Skin of body (tissue), 3 donors: ENCODE data around the gene ERVMER34-1. TPM values are rescaled to one million over a fixed set of nuclear protein-coding genes. Genes with fewer than 3 reads are reported as not detected.

Source experiments
- DNase-seq: peaks from one replicate; lab custom pipeline; 2025; lab: John Stamatoyannopoulos, UW
- small RNA-seq: library from RNA; depleted of rRNA; stranded (forward); fragments of <200 nt; gene quantifications from one replicate; pipeline ENCODE3, GENCODE V24; 2014; ENCODE audit warnings: low replicate concordance
- total RNA-seq: library from RNA; depleted of rRNA; stranded (reverse); fragments of >200 nt; gene quantifications from one replicate; pipeline ENCODE4 v1.2.3, GENCODE V29; 2014

ERVMER34-1 gene
- total RNA-seq, 1 donor from 2014 or later = 0.69 TPM

DNA sequence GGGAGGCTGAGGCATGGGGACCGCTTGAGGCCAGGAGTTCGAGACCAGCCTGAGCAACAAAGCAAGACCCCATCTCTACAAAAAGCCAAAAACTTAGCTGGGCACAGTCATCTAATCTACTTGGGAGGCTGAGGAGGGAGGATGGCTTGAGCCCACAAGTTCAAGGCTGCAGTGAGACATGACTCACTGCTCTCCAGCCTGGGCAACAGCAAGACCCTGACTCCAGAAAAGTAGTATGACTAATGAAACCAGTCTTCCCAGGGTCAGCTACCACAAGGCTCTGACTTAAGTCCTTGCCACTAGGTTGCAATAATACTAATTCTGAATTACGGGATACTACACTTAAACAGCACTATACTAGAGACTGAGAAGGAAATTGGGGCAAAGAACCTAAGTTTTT lies 33.1 kb downstream of the ERVMER34-1 start:
- no peak for DNase-seq

DNA sequence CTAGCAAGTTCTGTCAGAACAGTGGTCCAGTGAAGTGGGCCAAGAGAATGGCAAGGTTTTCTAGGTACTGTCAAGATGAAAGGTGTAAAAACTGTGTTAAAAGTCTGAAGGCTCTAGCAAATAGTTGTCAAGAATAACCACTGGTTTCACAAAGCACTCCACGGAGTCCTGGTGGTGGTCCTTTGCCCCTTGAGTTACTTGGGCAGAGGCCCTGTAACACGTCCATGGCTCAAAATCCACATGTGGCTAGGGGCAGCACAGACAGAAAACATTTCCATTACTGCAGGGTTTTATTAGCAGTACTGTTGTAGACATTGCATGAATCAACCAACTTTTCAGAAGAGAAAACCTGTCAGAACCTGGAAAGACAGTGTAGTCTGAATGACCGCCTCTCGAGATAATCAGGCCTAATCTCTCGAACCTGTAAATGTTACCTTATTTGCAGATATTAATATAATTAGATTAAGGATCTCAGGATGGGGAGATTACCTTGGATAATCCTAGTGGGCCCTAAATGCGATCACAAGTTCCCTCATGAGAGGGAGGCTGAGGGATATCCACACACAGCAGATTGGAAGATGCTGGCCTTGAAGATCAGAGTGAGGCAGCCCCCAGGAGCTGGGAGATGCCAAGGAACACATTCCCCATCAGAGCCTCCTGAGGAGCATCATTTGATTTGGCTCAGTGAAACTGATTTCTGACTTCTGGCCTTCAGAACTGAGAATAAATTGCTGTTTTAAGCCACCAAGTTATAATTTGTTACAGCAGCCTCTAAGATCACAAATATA lies 34.7 kb downstream of the ERVMER34-1 start:
- DNase-seq = no peak

DNA sequence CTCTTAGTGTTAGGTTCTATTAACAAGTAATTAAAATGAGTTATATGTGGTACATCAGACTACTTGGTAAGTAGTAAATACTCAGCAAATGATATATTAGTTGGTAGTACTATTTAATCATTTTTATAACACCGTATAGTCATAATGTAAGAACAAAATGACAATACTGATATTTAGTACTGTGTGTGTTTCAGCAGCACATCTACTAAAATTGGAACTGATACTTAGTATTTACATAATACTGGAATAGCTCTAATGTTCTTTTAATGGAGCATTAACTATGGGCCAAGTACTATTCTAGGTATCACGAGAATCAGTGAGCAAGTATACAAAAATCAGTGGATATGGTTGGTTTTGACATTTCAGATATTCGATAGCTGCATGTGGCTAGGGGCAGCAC lies 35.3 kb downstream of the ERVMER34-1 start:
- DNase-seq = no peak

DNA sequence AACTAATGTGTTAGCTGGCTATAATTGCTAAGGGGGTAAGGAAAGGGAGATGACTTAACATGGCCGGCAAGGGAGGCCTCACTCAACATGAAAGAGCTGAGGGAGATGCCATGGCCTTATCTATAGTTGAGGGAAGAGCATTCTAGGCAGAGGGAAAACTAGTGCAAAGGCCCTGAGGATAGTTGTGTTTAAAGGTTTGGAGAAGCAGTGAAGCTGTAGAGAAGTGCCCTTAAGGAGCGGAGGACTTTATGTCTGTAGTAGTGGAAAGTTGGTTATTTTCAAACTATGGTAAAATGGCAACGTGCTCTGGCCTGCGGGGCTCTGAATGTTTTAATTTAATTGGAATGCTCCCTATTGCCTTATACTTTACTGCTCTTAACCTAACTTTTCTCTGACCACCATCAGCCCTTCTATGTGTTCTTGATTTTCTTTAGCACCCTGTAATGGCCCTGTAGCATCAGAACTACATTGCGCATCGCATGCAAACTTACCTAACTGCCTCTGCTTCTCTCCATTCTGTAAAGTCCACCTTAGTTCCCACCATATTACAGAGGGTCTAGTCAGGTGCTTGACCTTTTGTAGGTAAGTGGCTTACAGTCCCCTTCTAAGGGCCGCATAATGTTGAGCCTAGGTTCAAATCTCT lies 35.8 kb downstream of the ERVMER34-1 start:
- no peak for DNase-seq

DNA sequence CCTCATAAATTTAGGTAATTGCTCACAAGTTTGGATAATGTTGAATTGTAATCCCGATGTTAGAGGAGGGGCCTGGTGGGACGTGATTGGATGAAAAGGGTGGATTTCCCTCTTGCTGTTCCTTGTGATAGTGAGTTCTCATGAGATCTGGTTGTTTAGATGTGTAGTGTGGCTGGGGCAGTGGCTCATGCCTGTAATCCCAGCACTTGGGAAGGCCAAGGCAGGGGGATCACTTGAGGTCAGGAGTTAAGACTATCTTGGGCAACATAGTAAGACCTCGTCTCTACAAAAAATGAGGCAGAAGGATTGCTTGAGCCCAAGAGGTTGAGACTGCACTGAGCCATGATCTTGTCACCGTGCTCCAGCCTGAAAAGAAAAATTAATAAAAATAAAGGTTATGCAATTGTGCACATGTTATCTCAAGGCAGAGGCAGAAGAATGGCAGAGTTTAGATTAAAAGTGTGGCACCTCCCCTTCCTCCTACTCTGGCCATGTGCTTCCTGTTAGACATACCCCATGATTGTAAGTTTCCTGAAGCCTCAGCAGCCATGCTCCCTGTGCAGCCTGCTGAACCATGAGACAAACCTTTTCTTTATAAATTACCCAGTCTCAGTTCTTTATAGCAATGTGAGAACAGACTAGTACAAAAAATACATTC lies 36.5 kb downstream of the ERVMER34-1 start:
- DNase-seq = no peak

DNA sequence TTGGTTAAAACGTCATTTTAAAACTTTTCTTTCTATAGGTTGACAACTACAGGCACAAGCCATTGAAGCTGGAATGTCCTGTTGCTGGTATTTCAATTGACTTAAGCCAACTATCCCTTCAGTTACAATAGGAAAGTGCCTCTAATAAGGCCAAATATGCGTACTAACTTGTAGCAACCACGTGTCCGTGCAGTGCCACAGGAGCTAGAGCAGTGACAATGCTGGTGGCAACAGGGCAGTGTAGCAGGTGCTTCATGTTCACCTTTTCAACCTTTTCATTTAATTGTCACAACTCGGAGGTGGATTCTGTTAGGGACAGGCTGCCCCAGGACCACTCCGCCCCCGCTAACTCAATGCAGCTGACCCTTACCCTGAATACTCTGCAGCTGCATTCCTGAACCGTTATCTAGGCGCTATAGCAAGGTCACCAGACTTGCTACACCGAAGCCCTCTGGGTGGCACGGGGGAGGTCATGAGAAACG lies 37.7 kb downstream of the ERVMER34-1 start:
- DNase-seq = no peak

DNA sequence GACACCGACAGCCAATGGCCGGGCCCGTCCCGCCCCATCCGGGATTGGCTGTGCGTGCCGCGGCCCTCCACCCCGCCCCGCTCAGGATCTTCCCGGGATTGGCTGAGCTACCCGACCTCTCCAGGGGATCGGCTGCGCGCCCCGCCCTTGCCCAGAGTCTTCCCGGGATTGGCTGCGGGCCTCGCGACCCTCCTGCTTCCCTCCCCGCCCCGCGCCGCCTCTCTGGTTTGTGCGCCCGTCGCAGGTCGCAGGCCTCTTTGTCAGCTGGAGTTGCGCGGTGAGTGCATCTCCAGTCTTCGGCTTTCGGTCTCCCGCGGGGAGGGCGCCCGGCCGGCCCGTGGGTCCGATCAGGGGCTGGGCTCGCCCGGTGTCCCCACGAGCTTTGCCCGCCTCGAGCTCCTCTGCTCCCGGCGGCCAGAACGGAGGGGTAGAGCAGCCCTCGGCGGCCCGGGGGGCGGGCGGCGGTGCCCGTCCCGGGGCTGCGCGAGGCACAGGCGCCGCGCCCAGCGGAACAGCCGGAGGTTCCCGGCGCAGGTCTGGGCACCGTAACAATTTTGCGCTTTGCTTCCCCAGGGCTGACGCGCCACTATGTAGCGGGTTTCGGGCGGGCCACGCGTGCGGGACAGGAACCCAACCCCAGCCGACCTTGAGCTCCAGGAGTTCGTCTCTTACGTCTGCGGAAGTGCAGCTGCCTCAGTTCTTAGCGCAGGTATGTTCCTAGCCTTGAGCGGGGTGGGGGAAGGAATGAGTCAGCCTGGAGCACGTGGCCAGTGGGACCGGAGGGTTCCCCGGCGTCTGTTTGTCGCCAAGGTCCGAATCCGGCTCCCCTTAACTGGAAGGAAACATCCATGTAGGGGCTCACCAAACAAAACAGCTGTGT lies 38.7 kb downstream of the ERVMER34-1 start:
- DNase-seq = peak; percentile 94

DNA sequence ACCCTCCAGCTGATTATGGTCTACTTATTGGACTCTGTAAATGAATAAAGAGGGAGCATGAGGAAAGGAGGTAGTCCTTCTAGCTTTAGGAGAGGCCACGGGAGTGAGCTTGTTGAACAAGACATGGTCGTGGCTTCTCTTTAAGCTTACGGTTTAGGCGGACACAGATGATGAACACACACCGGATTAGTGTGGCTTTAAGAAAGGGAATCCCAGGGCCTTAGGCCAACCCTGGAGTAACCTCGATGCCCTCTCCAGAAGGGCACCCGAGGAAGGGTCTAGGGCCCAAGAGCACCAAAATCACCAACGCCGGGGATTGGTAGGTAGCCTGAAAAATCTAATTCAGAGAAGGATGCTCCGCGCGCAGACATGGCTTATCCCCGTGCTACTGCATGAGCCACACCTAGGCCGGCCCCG lies 39.4 kb downstream of the ERVMER34-1 start:
- peak; percentile 32 for DNase-seq

DNA sequence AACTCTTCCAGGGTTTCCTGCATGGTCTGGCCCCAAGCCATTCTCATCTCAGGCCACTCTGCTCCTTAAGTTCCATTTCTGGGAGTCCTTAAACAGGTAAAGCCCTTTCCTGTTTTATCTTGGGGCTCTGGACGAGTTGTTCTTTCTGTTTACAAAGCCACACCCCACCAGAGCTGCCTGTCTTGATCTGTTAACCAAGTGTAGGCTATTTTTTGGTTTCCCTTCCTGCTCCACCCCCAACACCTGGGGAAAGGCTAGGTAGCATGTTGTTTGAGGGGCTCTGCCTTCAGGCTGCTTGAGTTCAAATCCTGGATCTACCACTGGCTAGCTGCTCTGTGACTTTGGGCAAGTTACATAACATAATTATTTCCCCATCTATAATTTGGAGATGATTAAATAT lies 40.0 kb downstream of the ERVMER34-1 start:
- DNase-seq = no peak

DNA sequence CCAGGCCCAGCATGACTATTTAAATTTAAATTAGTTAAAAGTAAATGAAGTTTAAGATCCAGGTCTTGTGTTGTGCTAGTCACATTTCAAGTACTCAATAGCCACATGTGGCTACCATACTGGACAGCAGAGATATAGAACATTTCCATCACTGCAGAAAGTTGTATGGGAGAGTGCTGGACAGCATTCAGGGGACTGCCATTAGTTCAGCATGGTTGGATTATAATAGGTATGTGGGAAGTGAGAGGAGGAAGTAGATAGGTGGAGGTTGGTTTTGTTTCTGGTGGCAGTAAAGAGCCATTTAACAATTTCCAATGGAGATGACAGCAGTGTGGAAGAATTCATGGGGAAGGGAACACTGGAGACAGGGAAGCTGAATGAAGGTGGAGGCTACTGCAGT lies 42.1 kb downstream of the ERVMER34-1 start:
- no peak for DNase-seq

DNA sequence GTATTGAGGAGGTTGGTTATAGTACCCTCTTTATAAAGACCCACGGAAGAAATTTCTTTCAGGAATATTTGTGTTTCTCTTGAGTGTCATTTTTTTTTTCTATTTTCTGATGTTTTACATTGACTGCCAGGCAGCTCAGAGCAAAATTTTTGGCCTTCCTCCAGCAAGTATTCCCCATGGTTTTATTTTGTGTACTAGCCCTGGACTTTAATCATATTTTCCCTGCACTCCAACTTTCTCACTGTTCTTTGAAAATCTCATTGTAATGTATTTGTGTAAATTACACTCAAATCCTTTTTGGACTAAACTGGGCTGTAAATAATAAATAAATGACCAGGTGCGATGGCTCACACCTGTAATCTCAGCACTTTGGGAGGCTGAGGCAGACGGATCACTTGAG lies 46.6 kb downstream of the ERVMER34-1 start:
- DNase-seq = no peak

DNA sequence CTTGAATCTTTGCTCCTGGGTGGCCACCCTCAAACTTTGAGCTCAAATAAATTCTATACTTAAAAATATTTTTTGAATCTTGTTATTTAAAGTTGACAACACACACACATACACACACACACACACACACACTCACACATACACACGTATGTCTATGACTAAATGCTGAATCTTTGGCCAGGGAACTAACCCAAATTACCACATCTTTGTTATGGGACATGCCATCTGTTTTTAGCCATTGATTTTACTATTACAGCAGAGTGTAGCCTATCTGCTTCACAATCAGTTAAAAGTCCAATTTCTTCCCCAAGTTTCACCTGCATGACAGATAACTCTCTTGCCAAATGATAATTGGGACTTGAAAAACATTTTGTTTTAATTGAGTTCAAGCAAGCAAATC lies 47.1 kb downstream of the ERVMER34-1 start:
- DNase-seq = no peak

DNA sequence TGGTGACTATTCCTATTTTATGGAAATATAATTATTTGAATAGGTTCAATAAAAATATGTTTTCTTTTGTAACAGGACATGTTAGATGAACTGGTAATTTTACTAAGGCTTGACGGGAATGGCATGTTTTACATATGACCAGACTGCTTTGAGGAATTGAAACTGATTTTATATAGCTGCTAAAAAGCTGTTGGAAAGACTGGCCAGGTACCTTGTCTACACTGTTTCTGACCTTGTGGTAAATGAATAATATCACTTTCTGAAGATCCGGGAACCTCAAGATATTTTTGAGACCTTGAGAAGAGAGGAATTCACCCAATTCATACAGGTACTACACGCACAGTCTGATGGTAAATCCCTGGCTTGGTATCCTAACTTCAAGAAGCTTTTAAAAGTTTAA lies 50.0 kb downstream of the ERVMER34-1 start:
- DNase-seq = no peak

DNA sequence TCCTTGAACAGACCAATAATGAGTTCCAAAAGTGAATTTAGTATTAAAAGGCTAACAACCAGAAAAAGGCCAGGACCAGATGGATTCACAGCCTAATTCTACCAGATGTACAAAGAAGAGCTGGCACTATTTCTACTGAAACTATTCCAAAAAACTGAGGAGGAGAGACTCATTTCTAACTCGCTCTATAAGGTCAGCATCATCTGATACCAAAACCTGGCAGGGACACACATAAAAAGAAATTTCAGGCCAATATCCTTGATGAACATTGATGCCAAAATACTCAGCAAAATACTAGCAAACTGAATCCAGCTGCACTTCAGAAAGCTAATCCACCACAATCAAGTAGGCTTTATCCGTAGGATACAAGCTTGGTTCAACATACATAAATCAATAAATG lies 56.3 kb downstream of the ERVMER34-1 start:
- peak; percentile 1 for DNase-seq

DNA sequence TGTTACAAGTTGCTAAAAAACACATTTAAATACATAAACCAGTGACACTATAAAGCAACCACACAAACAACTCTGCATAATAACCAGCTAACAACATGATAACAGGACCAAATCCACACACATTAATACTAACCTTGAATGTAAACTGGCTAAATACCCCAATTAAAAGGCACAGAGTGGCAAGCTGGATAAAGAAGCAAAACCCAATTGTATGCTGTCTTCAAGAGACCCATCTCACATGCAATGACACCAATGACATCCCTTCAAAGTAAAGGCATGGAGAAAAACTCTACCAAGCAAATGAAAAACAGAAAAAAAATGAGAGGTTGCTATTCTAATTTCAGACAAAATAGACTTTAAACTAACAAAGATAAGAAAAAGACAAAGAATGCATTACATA lies 57.7 kb downstream of the ERVMER34-1 start:
- DNase-seq = no peak

Small RNA genes within 50 kb of the gene (small RNA-seq; reads per million reads assigned to genes)
- gene MIR4449 = 4.1 reads per million, percentile 90 among the genes with 10 or more reads in this experiment
- gene RF00019 = not detected
- not detected for gene RF00568
- 63.3 reads per million, percentile 96 among the genes with 10 or more reads in this experiment for gene SNORA26

Other genes with a start within 250 kb of the ERVMER34-1 start
- gene USP46, start 92.1 kb downstream of the ERVMER34-1 start, total RNA-seq = 15.3 TPM
- 21.5 TPM for gene RASL11B, start 110.9 kb upstream of the ERVMER34-1 start, total RNA-seq